ENCODE data around the gene CST6. TPM values are rescaled to one million over a fixed set of nuclear protein-coding genes. Genes with fewer than 3 reads are reported as not detected.

The CST6 gene, protein sequence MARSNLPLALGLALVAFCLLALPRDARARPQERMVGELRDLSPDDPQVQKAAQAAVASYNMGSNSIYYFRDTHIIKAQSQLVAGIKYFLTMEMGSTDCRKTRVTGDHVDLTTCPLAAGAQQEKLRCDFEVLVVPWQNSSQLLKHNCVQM
- not detected for total RNA-seq

DNA sequence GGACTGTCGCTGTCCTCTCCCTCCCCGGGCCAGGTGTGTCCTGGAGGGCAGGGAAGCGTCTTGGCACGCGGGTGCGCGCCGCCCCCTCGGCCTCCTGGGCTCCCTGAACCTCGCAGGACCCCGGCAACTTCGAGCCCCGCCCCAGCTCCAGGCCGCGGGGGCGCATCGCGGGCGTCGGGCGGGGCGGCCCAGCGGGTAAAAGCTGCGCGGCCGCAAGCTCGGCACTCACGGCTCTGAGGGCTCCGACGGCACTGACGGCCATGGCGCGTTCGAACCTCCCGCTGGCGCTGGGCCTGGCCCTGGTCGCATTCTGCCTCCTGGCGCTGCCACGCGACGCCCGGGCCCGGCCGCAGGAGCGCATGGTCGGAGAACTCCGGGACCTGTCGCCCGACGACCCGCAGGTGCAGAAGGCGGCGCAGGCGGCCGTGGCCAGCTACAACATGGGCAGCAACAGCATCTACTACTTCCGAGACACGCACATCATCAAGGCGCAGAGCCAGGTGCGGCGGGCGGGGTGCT is at the start of gene CST6:
Gene CST6, plus strand, starts transcription at position 224 of the 519 bp plus-strand sequence. Its CDS starts 37 bp downstream, at position 261.
- peaks cover 22% of the 10 kb centered on the region for H3K27me3 Mint-ChIP-seq
- no peaks in the 10 kb centered on the region for H3K9me3 Mint-ChIP-seq
- H3K4me1 Mint-ChIP-seq, result no peaks in the 10 kb centered on the region
- no peaks in the 10 kb centered on the region for H3K36me3 Mint-ChIP-seq
- peak; percentile 17 for DNase-seq
- no peak within 1 kb of the TSS for H3K27ac Mint-ChIP-seq
- no peak within 1 kb of the TSS for H3K4me3 Mint-ChIP-seq

DNA sequence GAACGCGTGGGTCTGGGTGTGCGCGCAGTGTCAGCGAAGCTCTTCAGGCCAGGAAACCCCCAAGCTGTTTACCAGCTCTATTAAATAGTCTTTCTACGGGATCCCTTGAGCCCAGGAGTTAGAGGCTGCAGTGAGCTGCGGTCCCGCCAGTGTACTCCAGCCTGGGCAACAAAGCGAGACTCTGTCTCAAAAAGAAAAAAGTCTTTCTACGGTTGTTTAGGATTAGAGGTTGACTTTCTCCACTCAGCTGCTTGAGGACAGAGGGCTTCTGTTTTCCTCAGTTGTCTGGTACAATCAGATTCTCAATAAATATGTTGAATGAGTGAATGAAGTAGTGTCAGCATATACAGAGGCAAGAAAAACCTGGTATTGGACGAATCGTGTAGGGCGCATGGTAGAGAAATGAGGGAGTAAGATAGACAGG is 49.7 kb upstream of the CST6 start:
- Mint-ChIP-seq H3K9me3 (no peaks in the 10 kb centered on the region), H3K27me3 (no peaks in the 10 kb centered on the region), H3K4me1 (peaks cover 27% of the 10 kb centered on the region)

DNA sequence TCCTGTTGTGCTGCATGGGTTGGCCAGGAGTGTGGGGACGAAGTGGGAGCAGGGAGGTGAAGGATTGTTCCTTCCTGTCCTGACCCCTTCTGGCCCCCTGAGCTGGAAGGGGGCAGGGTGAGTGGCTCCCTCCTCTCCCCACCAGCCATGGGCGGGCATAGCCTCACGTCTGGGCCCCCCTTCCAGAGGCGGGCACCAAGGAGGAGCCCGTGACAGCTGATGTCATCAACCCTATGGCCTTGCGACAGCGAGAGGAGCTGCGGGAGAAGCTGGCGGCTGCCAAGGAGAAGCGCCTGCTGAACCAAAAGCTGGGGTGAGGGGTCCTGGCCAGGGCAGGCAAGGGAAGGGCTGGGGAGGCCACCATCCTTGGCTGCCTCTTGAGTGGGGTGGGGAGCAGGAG is 46.9 kb upstream of the CST6 start:
- Mint-ChIP-seq H3K36me3 (peaks cover 29% of the 10 kb centered on the region), H3K4me1 (peaks cover 26% of the 10 kb centered on the region)

More for the DNA sequence above, 49.7 kb upstream of the CST6 start:
- DNase-seq, result no peak
- Mint-ChIP-seq H3K4me3 (peak overlapping the region; percentile 96), H3K36me3 (peaks cover 24% of the 10 kb centered on the region), H3K27ac (peak overlapping the region; percentile 52)

DNA sequence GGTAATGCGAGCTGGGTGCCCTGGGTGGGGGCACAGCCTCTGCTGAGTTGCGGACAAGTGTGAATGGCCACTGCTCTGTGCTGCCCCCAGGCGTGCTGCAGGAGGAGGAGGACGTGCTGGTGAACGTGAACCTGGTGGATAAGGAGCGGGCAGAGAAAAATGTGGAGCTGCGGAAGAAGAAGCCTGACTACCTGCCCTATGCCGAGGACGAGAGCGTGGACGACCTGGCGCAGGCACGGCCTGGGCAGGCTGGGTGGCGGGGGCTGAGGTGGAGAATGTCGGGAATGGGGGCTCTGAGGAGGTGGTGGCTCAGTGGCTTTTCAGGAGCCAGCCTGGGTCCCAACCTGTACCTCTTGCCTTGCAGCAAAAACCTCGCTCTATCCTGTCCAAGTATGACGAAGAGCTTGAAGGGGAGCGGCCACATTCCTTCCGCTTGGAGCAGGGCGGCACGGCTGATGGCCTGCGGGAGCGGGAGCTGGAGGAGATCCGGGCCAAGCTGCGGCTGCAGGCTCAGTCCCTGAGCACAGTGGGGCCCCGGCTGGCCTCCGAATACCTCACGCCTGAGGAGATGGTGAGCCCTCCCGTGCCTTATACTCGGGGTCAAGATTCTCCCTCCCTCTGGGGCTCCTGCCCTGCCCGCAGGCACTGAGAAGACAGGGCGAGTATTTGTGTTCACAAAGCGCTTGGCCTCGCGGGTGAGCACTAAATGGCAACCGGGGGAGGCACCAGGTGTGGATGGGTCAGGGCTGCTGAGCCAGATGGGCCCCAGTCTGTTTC is 45.6 kb upstream of the CST6 start:
- Mint-ChIP-seq H3K36me3 (peaks cover 33% of the 10 kb centered on the region), H3K27me3 (no peaks in the 10 kb centered on the region), H3K4me1 (peaks cover 26% of the 10 kb centered on the region), H3K4me3 (no peak overlapping the region), H3K27ac (no peak overlapping the region), H3K9me3 (no peaks in the 10 kb centered on the region)
- DNase-seq, result no peak

More for the DNA sequence above, 46.9 kb upstream of the CST6 start:
- H3K27me3 Mint-ChIP-seq, result no peaks in the 10 kb centered on the region
- no peak overlapping the region for H3K27ac Mint-ChIP-seq
- no peak for DNase-seq
- no peak overlapping the region for H3K4me3 Mint-ChIP-seq
- H3K9me3 Mint-ChIP-seq, result no peaks in the 10 kb centered on the region

GRCh38 chr11:65967329-65967934 is 44.4 kb upstream of the CST6 start:
- Mint-ChIP-seq H3K9me3 (no peaks in the 10 kb centered on the region), H3K27ac (no peak overlapping the region), H3K36me3 (peaks cover 32% of the 10 kb centered on the region), H3K4me3 (no peak overlapping the region), H3K27me3 (no peaks in the 10 kb centered on the region), H3K4me1 (peaks cover 23% of the 10 kb centered on the region)
- DNase-seq, result no peak

DNA sequence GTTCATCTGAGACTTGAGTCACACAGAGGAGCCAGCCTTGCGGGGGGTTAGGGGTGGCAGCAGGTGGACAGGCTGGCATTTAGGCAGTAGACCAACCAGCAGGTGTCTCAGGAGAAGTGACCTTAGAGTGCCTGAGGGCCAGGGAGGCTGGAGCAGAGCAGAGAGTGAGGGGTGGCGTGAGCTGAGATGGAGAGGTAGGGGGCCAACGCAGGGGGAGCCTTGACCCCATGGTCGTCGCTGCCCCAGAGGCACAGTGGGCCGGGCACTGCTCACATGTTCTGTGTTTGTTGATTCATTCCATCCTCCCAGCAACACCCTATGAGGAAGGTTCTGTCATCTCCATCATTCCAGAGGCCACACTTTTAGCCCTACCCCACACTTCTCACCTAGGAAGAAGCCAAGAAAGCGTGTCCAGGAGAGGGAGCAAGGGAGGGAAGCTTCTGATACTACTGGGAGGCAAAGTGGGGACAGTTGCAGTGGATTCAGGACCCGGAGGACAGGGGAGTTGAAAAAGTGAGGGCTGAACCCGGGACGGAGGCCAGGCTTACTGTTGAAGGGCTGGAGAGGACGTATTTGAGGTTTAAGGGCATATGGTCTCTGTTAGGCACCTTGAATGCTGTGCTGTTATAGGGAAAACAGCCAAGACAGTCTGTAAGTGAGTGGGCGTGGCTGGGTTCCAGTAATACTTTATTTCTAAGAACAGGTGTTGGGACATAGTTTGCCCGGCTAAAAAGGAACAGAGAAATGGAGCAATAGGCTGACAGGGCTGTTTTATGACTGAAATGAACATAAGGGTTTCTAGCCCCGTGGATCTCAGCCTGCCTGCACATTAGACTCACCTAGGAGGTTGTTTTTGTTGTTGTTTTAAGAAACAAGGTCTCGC is 43.0 kb upstream of the CST6 start:
- Mint-ChIP-seq H3K27ac (no peak overlapping the region), H3K27me3 (no peaks in the 10 kb centered on the region), H3K9me3 (no peaks in the 10 kb centered on the region), H3K36me3 (peaks cover 32% of the 10 kb centered on the region), H3K4me1 (peaks cover 10% of the 10 kb centered on the region), H3K4me3 (no peak overlapping the region)
- DNase-seq, result no peak

DNA sequence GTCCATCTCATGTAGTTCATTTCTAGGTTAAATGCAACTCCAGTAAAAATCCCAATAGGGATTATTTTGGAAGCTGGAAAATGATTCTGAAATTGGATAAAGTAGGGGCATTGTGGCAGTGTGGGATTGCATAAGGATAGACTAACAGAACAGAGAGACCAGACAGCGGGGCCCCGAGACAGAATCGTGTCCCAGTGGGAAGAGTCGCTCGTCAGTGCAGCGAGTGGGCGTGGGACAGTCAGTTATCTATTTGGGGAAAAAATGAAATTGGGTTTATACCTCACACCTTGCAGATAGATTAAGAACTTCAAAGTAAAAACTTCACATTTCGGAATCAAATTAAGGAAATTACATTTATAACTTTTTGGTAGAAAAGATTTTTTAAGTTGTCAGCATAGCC is 39.7 kb upstream of the CST6 start:
- Mint-ChIP-seq H3K9me3 (no peaks in the 10 kb centered on the region), H3K4me3 (no peak overlapping the region), H3K27me3 (no peaks in the 10 kb centered on the region), H3K4me1 (peaks cover 3% of the 10 kb centered on the region), H3K27ac (no peak overlapping the region), H3K36me3 (peaks cover 32% of the 10 kb centered on the region)
- DNase-seq, result no peak

GRCh38 chr11:65973439-65974110 is 38.2 kb upstream of the CST6 start:
- Mint-ChIP-seq H3K36me3 (peaks cover 28% of the 10 kb centered on the region), H3K27ac (peak overlapping the region; percentile 45), H3K27me3 (no peaks in the 10 kb centered on the region), H3K4me1 (peaks cover 3% of the 10 kb centered on the region), H3K9me3 (no peaks in the 10 kb centered on the region), H3K4me3 (no peak overlapping the region)
- DNase-seq, result no peak

- Mint-ChIP-seq H3K9me3 (no peaks in the 10 kb centered on the region), H3K4me3 (no peak overlapping the region), H3K27me3 (no peaks in the 10 kb centered on the region), H3K27ac (peak overlapping the region; percentile 5), H3K4me1 (no peaks in the 10 kb centered on the region), H3K36me3 (peaks cover 33% of the 10 kb centered on the region)
- no peak for DNase-seq
These were observed 36.0 kb upstream of the CST6 start for GRCh38 chr11:65975771-65976170.

GRCh38 chr11:65976216-65977176 is 35.3 kb upstream of the CST6 start:
- Mint-ChIP-seq H3K27me3 (no peaks in the 10 kb centered on the region), H3K27ac (no peak overlapping the region), H3K36me3 (peaks cover 33% of the 10 kb centered on the region), H3K4me3 (no peak overlapping the region), H3K9me3 (no peaks in the 10 kb centered on the region), H3K4me1 (no peaks in the 10 kb centered on the region)
- DNase-seq, result no peak

GRCh38 chr11:65977621-65978390 is 34.0 kb upstream of the CST6 start:
- no peaks in the 10 kb centered on the region for H3K27me3 Mint-ChIP-seq
- H3K4me1 Mint-ChIP-seq, result no peaks in the 10 kb centered on the region
- H3K4me3 Mint-ChIP-seq, result no peak overlapping the region
- peaks cover 26% of the 10 kb centered on the region for H3K36me3 Mint-ChIP-seq
- H3K9me3 Mint-ChIP-seq, result no peaks in the 10 kb centered on the region
- H3K27ac Mint-ChIP-seq, result no peak overlapping the region
- no peak for DNase-seq

GRCh38 chr11:65978391-65979238 is 33.2 kb upstream of the CST6 start:
- no peak overlapping the region for H3K4me3 Mint-ChIP-seq
- H3K36me3 Mint-ChIP-seq, result peaks cover 21% of the 10 kb centered on the region
- H3K27me3 Mint-ChIP-seq, result no peaks in the 10 kb centered on the region
- H3K9me3 Mint-ChIP-seq, result no peaks in the 10 kb centered on the region
- DNase-seq, result no peak
- no peaks in the 10 kb centered on the region for H3K4me1 Mint-ChIP-seq
- no peak overlapping the region for H3K27ac Mint-ChIP-seq
